Vagina (tissue), 2 donors: ENCODE data around the gene SPACA7.

Experiments used
- POLR2AphosphoS5 ChIP-seq, 2 donors: sonication (generic); formaldehyde crosslinking; IDR thresholded peaks; one replicate each; pipeline ENCODE4 v1.9.0; 2017; ENCODE audit warnings: antibody characterized with exemption in 2 of 2, mild to moderate bottlenecking in 2 of 2, low read depth in 1 of 2; ENCODE audit not compliant: insufficient read depth in 1 of 2
- TF ChIP-seq, protein P1 (sequence below), 3 experiments: fragments of 450-650 bp in 2 of 3; fragments of 200-600 bp in 1 of 3; sonication (generic) in 1 of 3; IDR thresholded peaks; one replicate each; pipeline ENCODE4 v1.5.1; 2017 to 2019; ENCODE audit warnings: antibody characterized with exemption in 3 of 3, mild to moderate bottlenecking in 2 of 3, moderate library complexity in 2 of 3

DNA sequence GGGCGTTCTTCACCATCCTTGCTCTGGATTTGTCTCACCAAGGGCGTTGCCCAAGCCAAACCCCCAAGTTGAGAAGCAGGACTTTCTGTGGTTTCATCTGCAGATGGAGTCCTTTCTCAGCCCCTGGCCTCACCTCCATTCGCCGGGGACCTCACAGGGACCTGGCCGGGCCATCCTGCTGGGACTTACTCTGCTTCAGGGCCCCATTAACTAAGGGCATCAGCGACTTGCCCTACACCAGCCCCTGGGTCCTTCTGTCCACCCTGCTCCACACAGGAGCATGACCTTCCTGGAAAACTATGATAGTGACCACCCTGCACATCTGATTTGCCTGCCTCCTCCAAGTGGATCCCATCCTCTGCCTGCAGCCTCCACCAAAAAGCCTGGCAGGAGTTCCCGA is 47.2 kb upstream of the SPACA7 start:
- TF ChIP-seq, protein P1, sequence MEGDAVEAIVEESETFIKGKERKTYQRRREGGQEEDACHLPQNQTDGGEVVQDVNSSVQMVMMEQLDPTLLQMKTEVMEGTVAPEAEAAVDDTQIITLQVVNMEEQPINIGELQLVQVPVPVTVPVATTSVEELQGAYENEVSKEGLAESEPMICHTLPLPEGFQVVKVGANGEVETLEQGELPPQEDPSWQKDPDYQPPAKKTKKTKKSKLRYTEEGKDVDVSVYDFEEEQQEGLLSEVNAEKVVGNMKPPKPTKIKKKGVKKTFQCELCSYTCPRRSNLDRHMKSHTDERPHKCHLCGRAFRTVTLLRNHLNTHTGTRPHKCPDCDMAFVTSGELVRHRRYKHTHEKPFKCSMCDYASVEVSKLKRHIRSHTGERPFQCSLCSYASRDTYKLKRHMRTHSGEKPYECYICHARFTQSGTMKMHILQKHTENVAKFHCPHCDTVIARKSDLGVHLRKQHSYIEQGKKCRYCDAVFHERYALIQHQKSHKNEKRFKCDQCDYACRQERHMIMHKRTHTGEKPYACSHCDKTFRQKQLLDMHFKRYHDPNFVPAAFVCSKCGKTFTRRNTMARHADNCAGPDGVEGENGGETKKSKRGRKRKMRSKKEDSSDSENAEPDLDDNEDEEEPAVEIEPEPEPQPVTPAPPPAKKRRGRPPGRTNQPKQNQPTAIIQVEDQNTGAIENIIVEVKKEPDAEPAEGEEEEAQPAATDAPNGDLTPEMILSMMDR (IDR thresholded peaks at IDR 0.05): no peak
- TF ChIP-seq POLR2AphosphoS5 (IDR thresholded peaks at IDR 0.05; ENCODE audit: insufficient read depth in 1 of 2, low read depth in 1 of 2): no peak
